Myocyte (in vitro differentiated cells): ENCODE data around the gene PRSS3. TPM values are rescaled to one million over a fixed set of nuclear protein-coding genes. Genes with fewer than 3 reads are reported as not detected.
"Not testable (repeated sequence)": the region's sequence is repeated elsewhere in the genome, so short reads cannot be mapped to it uniquely, and the experiment has no call there.

ENCODE experiments used
- DNase-seq: peaks from one replicate; pipeline ENCODE4 v3.0.0-alpha.2; 2012; ENCODE audit warnings: low read depth
- total RNA-seq: library from RNA; depleted of rRNA; stranded (reverse); fragments of >200 nt; gene quantifications from 2 replicates; pipeline ENCODE4 v1.2.3, GENCODE V29; 2014

The PRSS3 gene
- total RNA-seq, 1 donor from 2014 or later, result not detected

DNA sequence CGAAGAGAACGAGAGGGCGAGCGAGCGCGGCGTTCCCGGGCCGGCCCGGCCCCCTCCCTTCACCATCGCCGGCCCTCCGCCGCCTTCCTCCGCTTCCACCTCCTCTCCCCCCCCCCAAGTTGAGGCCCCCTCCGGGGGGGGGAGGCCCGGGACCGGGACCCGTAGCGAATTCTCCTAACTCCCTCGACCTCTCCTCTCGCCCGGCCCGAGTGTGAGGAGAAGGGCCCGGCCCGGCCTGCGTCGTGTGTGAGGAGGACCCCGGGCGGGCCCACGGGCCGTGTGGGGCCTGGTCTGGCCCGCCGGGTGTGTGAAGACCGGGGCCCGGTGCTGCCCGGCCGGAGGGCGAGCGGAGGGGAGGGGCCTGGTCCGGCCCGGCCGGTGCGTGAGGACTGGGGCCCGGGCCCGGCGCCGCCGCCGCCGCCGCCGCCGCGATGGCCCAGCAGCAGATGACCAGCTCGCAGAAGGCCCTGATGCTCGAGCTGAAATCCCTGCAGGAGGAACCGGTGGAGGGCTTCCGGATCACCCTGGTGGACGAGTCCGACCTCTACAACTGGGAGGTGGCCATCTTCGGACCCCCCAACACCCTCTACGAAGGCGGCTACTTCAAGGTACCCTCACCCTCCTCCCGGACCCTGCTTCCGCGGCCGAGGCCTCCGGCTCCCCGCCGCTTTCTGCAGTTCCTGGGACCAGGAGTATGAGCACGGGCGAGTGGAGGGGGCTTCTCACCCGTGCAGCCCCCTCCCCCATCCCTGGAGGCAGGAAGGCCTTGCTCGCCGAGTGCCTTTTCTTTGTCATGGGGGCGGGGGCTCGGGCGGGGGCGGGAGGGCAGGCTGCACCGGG is 22.2 kb downstream of the PRSS3 start:
- peak; percentile 72 for DNase-seq

DNA sequence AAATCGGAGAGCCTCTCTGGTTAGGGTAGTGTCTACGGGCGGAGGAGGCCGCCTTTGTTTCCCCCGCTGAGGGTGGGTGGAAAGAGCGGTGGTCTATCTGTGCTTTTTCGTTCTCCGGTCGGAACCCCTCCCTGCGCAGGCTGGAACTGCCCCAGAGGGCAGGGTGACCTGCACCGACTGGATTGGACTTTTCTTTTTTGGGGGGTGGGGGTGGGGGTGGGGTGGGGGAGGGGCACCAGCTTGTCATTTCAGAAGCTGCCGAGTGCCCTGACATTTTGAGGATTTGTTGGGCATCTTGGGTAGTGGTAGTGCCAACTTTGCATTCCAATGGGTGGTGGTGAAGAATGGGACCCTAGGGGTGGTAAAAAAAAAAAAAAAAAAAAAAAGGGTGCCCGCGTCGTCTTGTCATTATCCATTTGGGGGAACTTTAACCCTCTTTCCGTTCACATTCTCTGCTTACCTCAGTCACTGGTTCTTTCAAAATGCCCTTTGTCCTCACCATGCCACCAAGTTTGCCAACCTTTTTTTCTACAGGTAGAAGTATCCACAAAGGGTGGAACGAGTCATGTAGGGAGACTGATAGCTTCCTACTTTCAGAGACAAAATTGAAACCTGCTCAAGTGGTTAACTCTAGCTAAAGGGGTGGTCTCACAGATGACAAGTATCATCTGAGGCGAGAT is 22.9 kb downstream of the PRSS3 start:
- DNase-seq, result no peak

- peak; percentile 26 for DNase-seq
Measured at GRCh38 chr9:33818847-33819500, 23.6 kb downstream of the PRSS3 start.

DNA sequence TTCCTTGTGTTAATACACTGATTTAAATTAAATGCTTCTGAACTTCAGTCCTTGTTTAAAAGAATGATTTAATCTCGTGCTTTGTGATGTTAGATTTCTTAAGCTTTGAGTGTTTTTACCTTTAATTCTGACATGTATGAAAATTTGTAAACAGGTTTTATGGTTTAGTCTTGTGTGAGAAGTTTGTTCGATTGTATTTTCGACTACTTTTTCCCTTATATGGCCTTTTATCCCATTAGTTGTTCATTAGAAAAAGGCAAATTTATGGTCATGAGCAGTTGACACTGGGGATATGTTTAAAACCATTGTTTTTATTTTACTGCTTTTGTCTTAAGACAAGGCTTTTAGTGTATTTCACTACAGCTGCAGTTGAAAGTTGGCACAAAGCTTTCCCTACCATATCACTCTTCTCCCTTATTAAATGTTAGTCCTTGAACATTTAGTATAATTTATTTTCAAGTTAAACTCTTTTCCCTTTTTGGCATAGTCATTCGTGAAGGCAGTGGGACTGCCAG is 24.9 kb downstream of the PRSS3 start:
- no peak for DNase-seq

DNA sequence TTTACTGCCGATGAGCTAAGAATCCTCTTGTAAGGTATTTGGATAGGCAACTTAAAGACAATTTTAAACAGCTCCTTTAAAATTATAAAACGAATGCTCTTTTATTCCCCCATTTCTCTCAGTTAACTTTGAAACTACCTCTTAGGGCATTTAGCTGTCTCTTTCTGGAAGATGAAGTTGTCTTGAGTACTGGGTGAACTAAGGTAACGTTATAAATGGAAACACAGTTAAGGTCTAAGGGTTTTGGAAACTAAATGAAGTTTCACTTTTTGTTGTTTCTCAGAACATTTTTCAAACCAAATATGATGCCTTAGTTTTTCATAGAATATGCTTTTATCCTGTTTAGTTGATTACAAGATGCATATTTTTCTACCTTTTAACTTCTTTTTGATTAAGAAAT is 28.4 kb downstream of the PRSS3 start:
- DNase-seq, result no peak

DNA sequence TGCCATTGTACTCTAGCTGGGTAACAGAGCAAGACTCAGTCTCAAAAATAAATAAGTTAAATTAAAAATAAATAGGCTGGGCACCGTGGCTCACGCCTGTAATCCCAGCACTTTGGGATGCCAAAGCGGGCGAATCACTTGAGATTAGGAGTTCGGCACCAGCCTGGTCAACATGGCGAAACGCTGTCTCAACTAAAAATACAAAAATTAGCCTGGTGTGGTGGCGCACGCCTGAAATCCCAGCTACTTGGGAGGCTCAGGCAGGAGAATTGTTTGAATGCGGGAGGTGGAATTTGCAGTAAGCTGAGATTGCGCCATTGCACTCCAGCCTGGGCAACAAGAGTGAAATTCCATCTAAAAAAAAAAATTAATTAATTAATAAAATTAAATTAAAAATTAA is 31.9 kb downstream of the PRSS3 start:
- DNase-seq, result not testable (repeated sequence)

- not testable (repeated sequence) for DNase-seq
Measured at GRCh38 chr9:33829641-33830230, 34.4 kb downstream of the PRSS3 start.

DNA sequence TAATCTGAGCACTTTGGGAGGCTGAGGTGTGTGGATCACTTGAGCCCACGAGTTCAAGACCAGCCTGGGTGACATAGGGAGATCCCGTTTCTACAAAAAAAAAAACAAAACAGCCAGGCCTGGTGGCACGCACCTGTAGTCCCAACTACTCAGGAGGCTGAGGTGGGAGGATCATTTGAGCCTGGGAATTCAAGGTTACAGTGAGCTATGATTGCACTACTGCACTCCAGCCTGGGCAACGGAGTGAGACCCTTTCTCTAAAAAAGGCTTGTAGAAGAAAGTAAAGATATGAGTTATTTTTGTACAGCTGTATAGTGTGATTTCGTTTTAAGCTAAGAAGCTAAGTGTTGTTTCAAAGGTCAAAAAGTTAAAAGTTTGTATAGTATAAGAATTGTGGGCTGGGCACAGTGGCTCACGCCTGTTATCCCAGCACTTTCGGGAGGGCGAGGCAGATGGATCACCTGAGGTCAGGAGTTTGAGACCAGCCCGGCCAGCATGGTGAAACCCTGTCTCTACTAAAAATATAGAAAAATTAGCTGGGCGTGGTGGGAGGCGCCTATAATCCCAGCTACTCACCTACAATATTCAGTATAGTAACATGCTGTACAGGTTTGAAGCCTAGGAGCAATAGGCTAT is 40.4 kb downstream of the PRSS3 start:
- DNase-seq, result no peak

- DNase-seq, result peak; percentile 74
Measured at GRCh38 chr9:33836261-33836660, 40.9 kb downstream of the PRSS3 start.

- no peak for DNase-seq
Measured at GRCh38 chr9:33837138-33837537, 41.8 kb downstream of the PRSS3 start.

DNA sequence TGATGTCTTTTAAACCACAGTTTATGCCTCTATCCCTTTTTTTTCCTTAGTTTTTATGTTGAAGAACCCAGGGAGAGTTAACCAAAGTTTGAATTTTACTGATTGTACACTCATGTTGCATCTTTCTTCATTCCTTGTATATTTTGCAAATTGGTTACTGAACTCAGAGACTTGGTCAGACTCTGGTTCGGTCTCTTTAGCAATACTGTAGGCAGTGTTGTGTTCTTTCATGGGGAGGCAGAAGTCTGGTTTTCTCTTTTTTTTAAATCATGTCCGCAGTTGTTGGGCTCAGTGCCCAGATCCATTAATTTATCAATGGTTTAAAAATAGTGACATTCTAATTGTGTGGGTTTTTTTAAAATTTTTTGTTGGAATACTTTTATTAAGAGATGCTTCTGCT is 45.0 kb downstream of the PRSS3 start:
- no peak for DNase-seq

DNA sequence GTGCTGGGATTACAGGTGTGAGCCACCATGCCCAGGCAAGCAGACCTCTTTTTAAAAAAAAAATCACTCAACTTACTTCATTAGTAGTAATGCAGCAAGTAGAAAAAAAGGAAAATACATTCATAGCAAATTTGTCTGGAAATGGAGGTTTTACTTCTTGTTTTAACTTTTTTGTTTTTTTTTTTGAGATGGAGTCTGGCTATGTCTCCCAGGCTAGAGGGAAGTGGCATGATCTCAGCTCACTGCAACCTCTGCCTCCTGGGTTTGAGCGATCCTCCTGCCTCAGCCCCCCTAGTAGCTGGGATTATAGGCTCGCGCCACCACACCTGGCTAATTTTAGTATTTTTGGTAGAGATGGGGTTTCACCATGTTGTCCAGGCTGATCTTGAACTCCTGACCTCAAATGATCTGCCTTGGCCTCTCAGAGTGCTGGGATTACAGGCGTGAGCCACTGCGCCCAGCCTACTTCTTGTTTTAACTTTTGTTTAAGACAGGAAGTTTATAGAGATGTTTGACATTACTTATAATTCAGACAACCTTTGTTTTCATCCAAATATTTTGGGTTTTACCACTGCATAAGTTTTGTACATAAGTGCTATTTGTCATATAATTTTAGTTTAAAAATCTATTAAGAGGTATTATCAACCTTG is 48.1 kb downstream of the PRSS3 start:
- no peak for DNase-seq

DNA sequence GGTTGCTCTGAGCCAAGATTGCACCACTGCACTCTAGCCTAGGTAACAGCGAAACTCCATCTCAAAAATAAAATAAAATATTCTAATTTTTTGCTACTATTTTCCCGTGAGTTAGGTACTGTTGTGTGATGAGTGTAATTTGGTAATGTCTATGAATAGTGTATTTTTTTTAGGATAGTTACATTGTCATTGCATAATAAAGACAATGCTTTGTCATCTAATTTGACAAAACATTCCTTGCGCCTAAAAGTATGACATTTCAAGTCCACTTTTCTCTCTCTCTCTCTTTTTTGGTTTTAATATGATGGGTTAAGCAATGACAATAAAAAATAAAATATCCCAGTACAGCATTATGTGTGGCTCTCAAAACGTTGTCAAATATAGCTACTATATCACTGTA is 50.9 kb downstream of the PRSS3 start:
- DNase-seq, result no peak

DNA sequence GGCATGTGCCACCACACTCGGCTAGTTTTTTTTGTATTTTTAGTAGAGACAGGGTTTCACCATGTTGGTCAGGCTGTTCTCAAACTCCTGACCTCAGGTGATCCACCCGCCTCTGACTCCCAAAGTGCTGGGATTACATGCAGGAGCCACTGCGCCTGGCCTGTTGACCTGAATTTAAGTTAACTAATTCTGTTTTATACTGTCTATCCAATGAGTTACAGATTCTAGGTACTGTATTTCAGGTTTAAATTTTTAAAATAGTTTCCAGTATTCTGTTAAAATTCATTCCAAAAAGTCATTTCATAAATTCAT is 52.5 kb downstream of the PRSS3 start:
- DNase-seq, result not testable (repeated sequence)

Other genes with a start within 250 kb of the PRSS3 start
- gene UBE2R2, start 21.6 kb downstream of the PRSS3 start, total RNA-seq, result 14.9 and 17.1 TPM in 2 replicates